HG02798 (cell line): ENCODE results near the gene HMCN1.
"Not testable (repeated sequence)": the region's sequence is repeated elsewhere in the genome, so short reads cannot be mapped to it uniquely, and the experiment has no call there.

Experiments
- ATAC-seq: cut with Tn5 transposase; IDR thresholded peaks from one replicate; pipeline ENCODE4 v1.9.1; 2021; ENCODE audit warnings: mild to moderate bottlenecking; ENCODE audit not compliant: unreplicated experiment, poor library complexity

The HMCN1 gene

GRCh38 chr1:185892831-185893403, 158.7 kb downstream of the HMCN1 start:
- ATAC-seq: not testable (repeated sequence)

GRCh38 chr1:185894791-185895190, 160.6 kb downstream of the HMCN1 start:
- ATAC-seq: no peak

- no peak for ATAC-seq
Measured at GRCh38 chr1:185895208-185895900, 161.2 kb downstream of the HMCN1 start.

GRCh38 chr1:185896863-185897262, 162.7 kb downstream of the HMCN1 start:
- ATAC-seq: no peak

GRCh38 chr1:185906186-185906585, 172.0 kb downstream of the HMCN1 start:
- ATAC-seq: no peak

GRCh38 chr1:185907246-185907645, 173.1 kb downstream of the HMCN1 start:
- ATAC-seq: no peak

GRCh38 chr1:185911978-185912377, 177.8 kb downstream of the HMCN1 start:
- no peak for ATAC-seq

GRCh38 chr1:185912504-185912903, 178.3 kb downstream of the HMCN1 start:
- ATAC-seq: no peak

- no peak for ATAC-seq
Measured at GRCh38 chr1:185914089-185914488, 179.9 kb downstream of the HMCN1 start.

GRCh38 chr1:185916861-185917260, 182.7 kb downstream of the HMCN1 start:
- ATAC-seq: no peak

- ATAC-seq: no peak
Measured at GRCh38 chr1:185917646-185918045, 183.5 kb downstream of the HMCN1 start.

- no peak for ATAC-seq
Measured at GRCh38 chr1:185920602-185921001, 186.4 kb downstream of the HMCN1 start.

GRCh38 chr1:185921636-185922035, 187.4 kb downstream of the HMCN1 start:
- ATAC-seq: no peak

GRCh38 chr1:185926588-185926987, 192.4 kb downstream of the HMCN1 start:
- ATAC-seq: no peak

- ATAC-seq: no peak
Measured at GRCh38 chr1:185929776-185930175, 195.6 kb downstream of the HMCN1 start.

- no peak for ATAC-seq
Measured at GRCh38 chr1:185931438-185931837, 197.2 kb downstream of the HMCN1 start.

GRCh38 chr1:185933580-185933979, 199.4 kb downstream of the HMCN1 start:
- no peak for ATAC-seq

GRCh38 chr1:185934476-185935189, 200.4 kb downstream of the HMCN1 start:
- no peak for ATAC-seq

- no peak for ATAC-seq
Measured at GRCh38 chr1:185935360-185935759, 201.2 kb downstream of the HMCN1 start.

GRCh38 chr1:185936641-185937040, 202.4 kb downstream of the HMCN1 start:
- no peak for ATAC-seq

- no peak for ATAC-seq
Measured at GRCh38 chr1:185938396-185938795, 204.2 kb downstream of the HMCN1 start.

- ATAC-seq: no peak
Measured at GRCh38 chr1:185939142-185939541, 205.0 kb downstream of the HMCN1 start.
